ENCODE measurements around the gene DTX3L.

DTX3L gene

DNA sequence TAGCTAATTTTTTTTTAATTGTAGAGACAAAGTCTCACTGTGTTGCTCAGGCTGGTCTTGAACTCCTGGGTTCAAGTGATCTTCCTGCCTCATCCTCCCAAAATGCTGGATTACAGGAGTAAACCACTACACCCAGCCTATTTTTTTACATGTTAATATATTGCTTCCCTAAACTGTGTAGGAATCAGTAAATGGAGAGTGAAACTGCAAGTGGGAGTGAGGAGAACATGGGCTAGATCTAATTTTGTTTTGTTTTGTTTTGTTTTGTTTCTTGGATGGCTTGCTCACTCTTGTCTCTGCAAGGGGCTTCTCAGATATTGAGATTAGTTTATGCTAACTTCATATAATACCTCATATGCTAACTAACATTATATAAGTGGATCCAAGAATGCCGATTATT lies 44.8 kb downstream of the DTX3L start:
- DNase-seq: no peak

DNA sequence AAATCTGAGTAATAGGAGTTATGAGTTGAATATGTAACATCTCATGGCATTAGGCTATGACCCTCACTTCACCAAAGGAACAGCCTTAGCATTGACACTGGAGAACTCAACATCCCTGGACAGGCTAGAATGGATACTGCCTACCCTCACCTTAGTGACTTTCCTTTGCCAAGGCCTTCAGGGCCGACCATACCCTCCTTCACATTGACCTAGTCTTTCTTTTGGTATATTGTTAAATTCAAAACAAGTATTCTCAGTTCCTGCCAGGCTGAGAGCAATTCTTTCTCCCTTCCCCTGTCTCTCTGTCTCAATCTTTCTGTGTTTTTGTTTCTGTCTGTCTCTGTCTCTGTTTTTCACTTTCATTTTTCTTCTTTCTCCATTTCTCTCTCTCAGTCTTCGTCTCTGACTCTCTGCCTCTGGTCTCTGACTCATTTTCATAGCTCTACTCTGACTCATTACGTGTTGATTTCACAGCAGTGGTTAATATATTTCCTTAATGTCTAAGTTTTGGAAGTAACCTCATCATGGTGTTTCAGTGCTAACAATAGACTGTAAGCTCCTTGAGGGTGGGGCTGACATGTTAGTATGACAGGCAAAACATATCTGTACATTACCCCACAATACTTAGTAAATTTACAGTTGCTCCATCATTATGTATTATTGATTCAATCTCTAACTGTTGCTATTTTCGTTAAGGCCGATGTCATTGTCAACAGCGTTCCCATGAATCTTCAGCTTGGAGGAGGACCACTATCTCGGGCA lies 45.8 kb downstream of the DTX3L start:
- DNase-seq: no peak

DNA sequence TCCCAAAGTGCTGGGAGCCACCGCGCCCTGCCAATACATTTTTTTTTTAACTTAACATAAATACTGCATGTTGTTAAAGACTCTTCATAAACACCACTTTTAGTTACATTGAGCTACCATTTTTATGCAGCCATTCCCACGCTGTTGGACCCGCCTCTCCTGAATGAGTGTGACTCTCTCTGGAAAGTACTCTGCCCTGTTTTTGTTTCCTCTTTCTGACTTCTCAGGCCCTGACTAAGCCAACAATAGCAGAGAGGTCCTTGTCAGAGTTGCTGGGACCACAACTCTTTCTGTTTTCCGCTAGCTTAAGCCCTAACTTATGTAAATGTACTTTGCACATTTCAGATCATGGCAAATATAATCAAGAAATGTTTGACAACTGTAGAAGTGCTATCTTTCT lies 48.6 kb downstream of the DTX3L start:
- DNase-seq: no peak

- DNase-seq: no peak
Observed at GRCh38 chr3:122615303-122615702, 51.2 kb downstream of the DTX3L start.

DNA sequence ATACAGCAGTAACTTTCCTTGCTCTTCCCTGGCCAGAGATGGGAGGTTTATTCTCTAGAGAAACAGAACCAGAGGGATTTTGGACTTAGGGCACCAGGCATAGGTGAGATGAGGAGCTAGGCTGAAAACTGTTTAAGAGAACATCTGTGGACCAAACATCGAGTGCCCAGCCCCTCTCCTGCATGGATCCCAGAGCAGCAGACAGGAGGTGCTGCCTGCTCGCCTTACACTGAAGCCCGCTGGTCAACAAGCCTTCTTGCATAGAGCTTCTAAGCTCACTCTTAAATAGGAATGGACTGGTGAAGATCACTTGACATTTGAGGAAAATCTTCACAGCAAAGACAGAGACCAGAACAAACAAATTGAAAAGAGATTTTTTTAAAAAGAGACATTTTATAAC lies 54.5 kb downstream of the DTX3L start:
- no peak for DNase-seq

DNA sequence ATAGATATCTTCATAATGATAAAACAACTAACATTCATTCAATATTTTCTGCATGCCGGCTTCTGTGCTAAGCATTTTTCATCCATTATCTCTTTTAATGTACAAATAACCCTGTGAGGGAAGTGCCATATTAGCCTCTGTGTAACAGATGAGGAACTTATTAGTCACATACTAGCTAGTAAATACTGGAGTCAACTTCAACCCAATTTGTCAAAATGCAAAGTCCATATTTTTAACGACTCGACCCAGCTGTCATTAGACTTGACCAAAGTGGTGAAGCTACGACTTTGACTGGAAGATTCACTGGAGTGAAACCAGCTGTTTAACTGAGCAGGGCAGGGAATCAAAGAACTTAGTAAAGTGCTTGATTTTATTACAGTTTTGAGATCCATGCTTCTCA lies 54.9 kb downstream of the DTX3L start:
- no peak for DNase-seq

- DNase-seq: no peak
Observed at GRCh38 chr3:122620399-122620798, 56.3 kb downstream of the DTX3L start.

DNA sequence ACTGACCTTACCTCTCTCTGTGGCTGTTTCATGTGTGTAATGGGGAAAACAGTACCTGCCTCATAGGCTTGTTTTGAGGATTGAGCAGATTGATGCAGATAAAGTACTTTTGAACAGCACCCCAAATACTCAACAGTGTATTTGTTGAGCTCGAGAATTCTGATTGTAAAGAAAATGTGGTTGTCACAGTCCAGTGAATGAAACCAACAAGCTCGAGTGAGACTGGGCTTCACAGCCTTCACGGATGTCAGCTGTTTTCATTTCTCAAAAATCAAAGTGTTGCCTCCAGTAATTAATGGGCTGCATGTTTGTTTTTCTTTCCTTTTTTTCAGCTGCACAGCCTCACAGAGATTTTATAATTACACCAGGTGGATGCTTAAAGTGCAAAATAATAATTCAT lies 57.0 kb downstream of the DTX3L start:
- no peak for DNase-seq

DNA sequence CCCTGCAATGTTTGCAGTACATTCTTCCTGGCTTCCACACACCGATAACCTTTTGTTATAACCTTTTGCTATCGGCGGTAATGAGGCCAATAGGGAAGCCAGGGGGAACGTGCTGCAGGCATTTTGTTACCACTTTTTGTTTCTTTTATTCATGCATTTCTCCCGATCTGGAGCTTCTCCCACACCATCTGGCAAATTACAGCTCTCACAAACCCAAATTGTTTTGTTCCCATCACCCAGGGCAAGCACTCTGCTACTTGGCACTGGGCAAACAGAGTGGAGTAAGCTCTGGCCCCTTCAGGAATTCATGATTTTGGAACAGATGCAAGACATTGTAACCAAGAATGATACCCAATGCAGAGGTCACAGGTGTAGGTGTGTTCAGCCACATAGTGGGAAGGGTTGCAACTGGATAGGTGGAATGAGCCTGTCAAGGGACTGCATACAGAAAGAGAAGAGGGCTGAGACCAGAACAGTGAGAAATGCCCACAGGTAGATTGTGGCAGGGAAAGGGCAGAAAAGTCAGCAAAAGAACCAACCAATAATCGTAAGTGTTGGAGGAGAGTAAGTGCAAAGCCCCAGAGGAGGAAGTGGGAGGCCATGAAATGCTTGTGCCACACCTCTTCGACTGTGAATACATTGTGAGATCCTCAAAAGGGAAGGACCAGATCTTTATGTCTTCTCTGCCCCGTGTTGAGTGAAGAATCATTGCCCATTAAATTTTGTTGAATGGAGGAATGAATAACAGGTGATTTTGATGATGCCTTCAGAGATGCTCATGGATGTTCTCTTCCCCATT lies 59.1 kb downstream of the DTX3L start:
- DNase-seq: no peak

Data from DMS79 treated with DMSO at 0.1 percent for 48 hours (cell line).